WI38 (cell line): ENCODE measurements around the gene FGGY.

Source experiments
- H3K4me3 ChIP-seq: 2 replicates; pipeline ENCODE4 v1.5.1; 2011; ENCODE audit warnings: low read depth, mild to moderate bottlenecking, control low read depth, low read length
- TF ChIP-seq, protein P1 (sequence below): IDR thresholded peaks from 2 replicates; pipeline ENCODE4 v1.5.1; 2012; ENCODE audit warnings: low read depth, mild to moderate bottlenecking, control low read depth, low read length

FGGY gene

DNA sequence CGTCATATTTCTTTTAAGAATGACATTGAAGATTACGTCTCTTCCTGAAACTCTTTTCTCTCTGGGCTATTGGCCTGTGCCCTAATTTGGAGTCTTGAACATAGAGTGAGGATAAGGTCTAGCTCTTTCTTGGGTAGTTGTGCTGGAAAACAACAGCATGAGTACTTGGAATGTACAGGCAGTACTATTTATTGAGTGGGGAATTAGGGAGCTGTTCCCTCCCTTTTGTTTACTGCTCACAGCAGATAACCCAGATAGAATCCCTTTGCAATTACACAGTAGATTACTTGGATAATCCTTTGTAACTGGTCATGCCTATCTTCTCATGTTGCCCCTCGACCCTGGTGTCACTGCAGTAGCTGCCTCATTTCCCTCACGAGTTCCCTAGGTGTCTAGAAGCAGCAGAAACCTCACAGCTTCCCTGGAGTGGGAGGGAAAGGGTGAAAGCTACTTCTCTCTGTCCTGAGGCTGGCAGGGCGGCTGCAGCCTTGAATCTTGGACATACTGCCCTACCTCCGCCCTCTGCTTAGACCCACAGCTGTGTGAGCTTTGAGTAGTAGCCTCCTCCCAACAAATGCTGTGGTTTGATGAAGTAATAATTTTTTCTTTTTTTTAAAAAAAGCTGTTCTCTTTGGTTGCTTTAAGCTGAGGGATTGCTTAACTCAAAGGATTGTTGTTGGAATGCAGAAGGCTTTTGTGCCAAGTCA is 70.6 kb downstream of the FGGY start:
- TF ChIP-seq, protein P1, sequence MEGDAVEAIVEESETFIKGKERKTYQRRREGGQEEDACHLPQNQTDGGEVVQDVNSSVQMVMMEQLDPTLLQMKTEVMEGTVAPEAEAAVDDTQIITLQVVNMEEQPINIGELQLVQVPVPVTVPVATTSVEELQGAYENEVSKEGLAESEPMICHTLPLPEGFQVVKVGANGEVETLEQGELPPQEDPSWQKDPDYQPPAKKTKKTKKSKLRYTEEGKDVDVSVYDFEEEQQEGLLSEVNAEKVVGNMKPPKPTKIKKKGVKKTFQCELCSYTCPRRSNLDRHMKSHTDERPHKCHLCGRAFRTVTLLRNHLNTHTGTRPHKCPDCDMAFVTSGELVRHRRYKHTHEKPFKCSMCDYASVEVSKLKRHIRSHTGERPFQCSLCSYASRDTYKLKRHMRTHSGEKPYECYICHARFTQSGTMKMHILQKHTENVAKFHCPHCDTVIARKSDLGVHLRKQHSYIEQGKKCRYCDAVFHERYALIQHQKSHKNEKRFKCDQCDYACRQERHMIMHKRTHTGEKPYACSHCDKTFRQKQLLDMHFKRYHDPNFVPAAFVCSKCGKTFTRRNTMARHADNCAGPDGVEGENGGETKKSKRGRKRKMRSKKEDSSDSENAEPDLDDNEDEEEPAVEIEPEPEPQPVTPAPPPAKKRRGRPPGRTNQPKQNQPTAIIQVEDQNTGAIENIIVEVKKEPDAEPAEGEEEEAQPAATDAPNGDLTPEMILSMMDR = no peak
- H3K4me3 ChIP-seq = no peak overlapping the region

DNA sequence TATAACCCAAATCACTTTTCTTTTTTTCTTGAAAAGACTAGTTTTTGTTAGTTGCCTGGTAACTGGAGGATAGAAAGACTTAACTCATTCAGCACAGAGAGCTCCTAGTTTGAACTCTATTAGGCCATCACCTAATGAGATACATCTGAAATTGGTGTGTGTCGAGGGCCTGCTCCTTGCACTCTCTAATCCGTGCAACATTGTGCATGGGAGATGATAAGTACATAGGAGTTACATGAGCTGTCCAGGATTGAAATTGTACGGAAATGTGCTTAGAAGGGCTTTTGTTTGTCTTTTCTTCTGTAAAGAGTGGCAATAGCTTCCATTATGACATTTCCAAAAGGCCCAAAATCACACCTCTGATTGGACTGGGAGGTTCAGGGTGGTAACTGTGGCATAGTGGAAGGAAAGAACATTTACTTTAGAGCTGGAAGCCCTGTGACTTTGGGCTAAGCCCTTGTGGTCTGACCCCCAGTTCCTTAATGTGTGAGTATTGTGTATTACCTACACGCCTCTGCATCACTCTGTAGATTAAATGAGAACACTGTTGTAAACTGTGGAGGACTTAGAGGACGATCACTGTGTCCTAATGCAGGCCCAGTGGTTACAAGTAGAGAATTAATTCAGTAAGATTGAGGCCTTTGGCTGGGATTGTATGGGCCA is 71.2 kb downstream of the FGGY start:
- H3K4me3 ChIP-seq = no peak overlapping the region
- TF ChIP-seq, protein P1 = no peak

DNA sequence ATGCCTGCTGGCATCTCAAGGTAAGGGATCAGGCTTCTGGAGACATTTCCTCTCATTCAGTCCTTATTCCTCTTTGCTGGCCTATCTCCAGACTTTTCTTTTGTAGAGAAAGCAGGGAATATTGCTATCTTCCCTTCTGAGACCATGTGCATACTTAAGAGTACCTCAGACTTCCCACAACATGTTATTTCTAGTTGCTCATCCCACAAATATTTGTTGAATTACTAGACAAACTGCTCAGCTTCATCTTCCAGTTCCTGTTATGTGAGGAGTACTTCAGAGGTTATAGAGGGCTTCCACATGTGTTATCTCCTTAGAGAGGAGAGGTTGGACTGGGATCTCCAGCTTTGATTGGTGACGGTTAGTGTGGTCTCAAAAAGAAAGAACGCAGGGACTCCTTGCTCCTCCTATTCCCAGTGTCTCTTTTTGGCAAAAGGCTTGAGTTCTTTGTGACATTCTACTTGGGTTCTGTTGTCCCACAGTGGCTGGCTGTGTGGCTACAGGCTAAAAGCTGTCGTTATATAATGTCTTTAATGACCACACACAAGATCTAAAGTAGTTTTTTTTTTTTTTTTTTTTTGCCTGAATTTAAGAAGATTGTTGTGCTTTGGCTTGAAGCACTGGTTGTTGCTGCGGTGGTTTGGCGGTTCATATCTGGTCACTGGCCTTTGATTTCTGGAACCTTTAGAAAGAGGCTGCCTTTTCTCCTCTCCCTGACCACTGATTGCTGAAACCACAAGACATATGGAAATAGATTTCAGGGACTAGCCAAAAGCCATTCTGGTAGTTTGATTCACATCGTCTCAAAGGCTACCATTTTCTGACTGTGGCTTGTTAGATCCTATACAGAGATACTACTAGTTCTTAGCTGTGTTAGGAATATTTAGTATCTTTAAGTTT is 78.7 kb downstream of the FGGY start:
- H3K4me3 ChIP-seq = no peak overlapping the region
- TF ChIP-seq, protein P1 = no peak

DNA sequence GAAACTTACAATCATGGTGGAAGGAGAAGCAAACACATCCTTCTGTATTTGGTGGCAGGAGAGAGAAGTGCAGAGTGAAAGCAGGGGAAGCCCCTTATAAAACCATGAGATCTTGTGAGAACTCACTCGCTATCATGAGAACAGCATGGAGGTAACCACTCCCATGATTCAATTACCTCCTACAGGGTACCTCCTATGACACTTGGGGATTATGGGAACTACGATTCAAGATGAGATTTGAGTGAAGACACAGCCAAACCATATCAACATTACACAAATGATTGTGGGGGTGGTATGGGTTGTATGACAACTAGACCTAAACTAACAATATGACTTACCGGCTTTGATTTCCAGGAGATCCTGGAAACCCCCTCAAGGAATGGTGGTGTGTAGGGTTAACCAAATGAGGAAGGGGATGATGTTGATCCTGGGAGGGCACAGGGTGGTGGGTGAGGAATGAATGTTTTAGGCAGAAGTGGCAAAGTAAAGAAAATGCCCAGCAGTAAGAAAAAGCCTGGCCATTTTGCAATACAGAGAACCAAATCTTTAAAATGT is 80.5 kb downstream of the FGGY start:
- no peak overlapping the region for H3K4me3 ChIP-seq
- TF ChIP-seq, protein P1 = no peak

DNA sequence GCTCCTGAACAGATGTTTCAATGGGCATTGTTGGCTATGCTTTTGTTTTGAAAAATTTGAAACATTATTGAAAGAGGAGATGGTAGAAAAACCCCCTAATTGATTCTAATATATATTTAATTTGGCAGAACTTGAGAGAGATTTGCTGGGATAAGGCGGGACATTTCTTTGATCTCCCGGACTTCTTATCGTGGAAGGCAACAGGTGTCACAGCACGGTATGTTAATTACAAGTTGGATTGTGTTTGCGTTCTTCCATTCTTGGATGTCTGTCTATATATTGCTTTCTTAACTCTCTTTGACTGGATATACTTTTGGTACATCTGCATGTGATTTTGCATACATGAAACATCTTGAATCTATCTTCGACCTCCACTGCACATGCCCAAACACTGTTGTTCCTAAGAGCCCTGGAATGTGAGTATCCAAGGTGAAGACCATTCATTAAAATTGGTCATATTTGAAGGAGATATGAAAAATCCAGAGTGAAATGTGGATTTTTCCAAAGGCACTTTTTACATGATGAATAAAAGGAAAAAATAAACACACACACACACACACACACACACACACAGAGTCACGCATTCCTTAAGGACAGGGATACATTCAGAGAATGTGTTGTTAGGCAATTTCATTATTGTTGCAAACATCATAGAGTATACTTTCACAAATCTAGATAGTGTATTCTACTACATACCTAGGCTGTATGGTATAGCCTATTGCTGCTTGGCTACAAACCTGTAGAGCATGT is 81.9 kb downstream of the FGGY start:
- H3K4me3 ChIP-seq = no peak overlapping the region
- TF ChIP-seq, protein P1 = no peak

DNA sequence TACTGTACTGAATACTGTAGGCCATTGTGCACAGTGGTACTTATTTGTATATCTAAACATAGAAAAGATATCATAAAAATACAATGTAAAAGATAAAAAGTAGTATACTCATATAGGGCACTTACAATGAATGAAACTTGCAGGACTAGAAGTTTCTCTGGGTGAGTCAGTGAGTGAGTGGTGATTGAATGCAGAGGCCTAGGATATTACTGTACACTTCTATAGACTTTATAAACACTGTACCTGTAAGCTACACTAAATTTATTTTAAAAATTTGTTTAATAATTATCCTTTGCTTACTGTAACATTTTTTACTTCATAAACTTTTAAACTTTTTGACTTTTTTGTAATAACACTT is 82.5 kb downstream of the FGGY start:
- TF ChIP-seq, protein P1 = no peak
- no peak overlapping the region for H3K4me3 ChIP-seq
